ENCODE data around the gene MKNK2.

Gene MKNK2

DNA sequence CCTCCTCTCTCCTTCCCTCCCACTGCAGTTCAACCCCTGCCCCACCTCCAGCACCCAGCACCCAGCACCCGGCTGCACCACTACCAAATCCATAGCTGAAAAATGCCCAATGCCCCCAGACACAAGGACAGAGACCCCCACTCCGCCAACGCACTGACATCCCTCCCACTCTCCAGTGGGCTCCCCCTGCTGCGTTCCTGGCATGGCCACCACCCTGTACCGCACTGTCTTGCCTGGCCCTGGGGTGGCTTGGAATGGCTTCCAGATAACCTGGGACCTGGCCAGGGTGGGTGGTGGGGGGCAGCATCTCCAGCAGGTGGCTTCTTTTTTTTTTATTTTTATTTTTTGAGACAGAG lies 5.8 kb upstream of the MKNK2 start:
- no peak for DNase-seq

DNA sequence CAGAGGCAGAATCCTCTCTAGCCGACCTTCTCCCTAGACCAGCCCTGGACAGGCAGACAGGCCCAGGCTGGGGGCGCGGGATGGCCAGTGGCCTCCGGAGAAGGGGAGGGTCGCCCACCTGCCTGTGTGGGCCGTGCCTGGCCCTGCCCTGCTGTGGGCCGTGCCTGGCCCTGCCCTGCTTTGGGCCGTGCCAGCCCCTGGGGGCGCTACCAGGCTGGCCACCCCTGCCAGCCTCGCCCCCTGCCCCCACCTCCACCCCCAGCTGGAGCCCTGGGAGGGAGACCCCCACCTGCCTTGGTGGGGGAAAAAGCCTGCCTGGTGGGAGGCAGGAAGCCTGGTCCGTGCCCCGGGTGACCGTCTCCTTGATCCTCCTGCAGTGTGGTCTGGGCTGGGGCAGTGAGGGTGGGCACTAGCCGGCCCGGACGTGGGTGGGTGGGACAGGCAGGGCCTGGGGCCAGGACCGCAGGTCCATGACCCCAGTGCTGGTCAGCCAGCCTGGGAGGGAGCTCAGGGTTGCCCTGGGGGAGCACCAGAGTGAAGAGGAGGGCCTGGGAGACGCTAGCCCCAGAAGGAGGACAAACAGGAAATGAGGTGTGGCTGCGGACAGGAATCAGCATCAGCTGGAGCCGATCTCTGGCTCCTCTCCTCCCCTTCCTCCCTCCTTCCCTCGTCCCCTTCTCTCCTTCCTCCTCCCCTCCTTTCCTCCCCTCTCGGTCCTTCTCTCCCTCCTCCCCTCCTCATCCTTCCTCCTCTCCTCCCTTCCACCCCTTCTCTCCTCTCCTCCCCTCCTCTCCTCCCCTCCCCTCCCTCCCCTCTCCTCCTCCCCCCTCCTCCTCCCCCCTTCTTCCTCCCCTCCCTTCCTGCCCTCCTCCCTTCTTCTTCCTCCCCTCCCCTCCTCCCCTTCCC lies 5.1 kb upstream of the MKNK2 start:
- DNase-seq, result peak in 2 of 3 experiments; percentile 33 to 62

DNA sequence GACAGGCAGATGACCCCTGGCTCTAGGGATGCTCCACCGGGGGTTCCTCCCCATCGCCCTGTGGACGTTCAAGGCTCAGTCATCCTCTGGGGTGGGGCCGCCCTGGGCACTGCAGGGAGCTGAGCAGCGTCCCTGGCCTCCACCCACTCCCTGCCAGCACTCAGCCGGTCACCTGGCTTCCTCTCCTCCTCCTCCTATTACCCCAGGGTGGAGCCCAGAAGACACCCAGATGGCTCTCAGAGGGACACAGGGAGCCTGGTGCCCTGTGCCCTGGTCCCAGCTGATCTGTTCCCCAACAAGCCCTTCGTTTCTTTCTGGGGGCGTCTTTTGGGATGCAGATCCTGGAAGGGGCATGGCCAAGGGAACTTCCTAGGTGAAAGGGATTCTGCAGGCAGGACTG lies 3.7 kb upstream of the MKNK2 start:
- DNase-seq, result no peak

DNA sequence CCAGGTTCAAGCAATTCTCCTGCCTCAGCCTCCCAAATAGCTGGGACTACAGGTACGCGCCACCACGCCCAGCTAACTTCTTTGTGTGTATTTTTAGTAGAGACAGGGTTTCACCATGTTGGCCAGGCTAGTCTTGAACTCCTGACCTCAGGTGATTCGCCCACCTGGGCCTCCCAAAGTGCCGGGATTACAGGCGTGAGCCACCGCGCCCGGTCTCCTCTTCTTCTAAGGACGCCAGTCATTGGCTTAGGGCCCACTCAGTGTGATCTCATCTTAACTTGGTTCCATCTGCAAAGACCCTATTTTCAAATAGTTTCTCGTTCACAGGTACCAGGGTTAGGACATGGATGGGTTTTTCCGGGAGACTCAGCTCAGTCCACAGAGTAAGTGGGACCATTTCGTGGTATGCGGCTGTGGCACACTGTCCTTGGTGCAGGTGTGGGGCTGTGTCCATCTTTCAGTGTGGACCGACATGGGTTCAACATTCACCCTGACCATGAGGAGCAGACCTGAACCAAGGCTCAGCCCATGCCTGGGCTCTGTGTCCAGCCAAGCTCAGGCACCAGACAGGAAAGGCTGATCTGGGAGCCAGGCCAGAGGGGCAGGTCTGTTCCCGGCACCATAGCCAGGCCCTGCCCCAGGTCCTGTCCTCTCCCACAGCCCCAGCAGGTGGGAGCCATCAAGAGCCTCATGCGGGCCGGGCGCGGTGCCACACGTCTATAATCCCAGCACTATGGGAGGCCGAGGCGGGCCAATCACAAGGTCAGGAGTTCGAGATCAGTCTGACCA lies 2.8 kb upstream of the MKNK2 start:
- no peak for DNase-seq

DNA sequence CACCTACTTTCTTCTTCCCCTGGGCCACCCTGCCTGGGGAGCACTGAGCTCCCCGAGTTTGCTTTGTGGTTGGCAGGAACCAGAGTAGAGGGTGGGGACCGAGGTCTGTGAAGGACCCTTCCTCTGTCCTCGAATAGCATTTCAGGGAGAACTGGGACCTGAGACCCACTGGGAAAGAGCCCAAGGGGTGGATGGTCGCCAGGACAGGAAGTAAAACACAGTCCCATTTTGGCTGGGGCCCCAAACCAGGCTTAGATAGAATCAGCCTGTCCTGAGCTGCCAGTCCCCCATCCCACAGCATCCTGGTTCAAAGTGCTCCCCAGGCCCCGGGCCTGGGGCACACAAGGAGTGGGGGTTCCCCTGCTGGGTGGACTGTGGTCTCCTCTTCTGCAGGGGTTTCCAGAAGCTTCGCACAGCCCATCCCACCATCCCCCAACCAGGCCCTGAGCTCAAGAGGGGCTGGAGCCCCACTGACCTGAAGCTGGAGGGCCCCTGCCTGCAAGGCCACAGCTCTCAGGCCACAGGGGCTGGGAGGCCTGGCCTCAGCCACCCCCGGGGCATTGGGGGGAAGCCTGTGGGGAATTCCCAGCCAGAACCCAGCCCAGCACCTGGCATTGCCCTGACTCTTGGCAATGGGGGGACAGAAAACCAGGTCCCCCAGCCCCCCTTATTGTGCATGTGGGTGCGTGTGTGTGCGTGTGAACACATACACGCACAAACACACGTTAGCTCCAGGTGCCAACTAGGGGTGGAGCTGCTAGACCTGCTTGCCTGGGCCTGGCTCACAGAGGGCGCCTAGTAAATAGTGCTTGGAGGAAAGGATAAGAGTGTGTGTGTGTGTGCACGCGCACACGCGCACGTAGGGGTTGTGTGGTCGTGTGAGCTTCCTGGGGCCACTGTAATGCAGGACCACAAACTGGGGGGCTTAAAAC lies 995 bp upstream of the MKNK2 start:
- DNase-seq, result peak in 1 of 3 experiments; percentile 25

DNA sequence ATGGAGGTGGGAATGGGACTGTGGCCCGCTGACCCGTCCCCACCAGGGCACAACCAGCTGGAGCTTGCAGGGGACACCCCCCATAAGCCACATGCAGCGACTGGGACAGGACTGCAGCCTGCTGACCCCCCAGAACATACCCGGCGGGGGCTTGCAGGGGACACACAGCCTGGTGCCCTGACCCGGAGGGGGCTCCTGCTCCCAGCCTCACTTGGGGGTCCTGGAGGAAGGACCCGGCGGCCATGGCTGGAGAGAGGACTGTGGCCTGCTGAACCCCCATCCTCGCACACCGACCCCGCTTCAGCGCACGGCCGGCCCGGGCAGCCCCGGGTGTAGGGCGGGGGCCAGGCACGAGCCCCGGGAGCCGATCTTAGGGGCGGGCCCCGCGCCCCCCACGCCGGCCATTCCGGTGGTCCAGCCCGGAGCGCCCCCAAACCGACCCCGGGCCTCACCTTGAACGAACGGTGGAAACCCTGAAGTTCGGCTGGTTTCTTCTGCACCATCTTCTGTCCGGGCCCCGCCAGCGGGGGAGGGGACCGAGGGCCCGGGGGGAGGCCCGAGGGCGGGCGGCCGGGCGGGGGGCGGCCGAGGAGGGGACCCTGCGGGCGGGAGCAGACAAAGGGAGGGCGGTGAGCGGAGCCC lies 574 bp downstream of the MKNK2 start:
- DNase-seq, result peak in 2 of 3 experiments; percentile 60 to 61

DNA sequence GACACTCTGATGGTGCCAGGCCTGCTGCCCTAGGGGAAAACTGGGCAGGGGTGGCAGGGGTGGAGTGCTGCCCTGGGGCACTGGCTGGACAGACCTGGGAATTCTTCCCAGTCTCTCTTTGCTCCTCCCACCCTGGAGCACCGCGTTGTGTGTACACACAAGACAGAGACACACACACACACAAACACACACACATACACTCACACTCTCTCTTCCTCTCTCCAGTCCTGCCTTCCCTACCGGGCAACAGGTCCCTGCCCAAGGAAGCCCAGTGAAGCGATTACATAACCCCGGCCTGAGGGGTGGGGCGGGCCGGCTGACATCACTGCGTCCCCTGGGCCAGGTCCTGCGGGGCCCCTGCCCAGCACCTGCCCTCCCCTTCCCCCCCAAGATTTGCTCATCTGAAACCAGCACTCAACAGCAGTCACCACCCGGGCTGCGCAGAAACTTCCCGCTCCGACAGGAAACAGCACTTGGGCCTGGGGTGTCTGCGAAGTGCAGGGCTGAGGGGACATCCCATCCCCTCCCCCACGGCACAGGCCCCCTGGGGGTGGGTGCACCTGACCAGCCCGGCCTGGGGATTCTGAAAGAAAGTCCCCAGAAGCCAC lies 1.2 kb downstream of the MKNK2 start:
- DNase-seq, result peak in 2 of 3 experiments; percentile 60 to 74

DNA sequence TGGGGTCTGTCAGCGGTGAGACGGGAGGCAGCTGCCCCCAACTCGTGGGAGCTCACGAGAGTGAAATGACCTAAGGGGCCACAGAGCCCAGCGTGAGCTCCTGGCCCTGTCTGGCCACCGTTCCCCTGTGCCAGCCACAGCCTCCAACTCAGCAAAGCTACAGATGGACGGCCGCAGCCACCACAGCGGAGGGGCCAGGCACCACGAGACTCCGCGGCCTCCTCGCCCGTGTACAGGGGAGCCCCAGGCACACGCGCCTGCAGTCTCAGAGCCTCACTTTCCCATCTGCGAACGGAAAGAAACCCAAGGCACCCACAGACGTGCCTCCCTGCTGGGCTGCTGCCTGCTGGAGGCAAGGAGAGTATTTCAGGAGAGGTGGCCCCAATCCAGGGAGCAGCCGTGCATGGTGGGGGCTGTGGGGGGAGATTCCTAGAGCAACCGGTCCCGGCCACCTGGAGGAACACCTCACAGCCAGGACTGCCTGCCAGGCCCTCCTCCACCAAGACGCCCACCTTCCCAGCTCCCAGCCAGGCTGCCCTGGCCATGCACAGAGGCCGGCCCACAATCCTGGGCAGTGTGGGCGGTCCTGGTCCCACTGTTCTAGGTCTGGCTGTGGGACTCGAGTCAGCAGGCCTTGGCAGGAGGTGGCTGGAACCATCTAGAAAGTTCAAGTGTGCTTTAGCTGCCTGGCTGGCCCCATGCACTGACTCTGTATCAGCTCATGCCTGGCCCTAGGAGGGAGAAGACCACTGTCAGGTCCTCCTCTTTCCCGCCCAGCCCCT lies 1.9 kb downstream of the MKNK2 start:
- DNase-seq, result no peak

DNA sequence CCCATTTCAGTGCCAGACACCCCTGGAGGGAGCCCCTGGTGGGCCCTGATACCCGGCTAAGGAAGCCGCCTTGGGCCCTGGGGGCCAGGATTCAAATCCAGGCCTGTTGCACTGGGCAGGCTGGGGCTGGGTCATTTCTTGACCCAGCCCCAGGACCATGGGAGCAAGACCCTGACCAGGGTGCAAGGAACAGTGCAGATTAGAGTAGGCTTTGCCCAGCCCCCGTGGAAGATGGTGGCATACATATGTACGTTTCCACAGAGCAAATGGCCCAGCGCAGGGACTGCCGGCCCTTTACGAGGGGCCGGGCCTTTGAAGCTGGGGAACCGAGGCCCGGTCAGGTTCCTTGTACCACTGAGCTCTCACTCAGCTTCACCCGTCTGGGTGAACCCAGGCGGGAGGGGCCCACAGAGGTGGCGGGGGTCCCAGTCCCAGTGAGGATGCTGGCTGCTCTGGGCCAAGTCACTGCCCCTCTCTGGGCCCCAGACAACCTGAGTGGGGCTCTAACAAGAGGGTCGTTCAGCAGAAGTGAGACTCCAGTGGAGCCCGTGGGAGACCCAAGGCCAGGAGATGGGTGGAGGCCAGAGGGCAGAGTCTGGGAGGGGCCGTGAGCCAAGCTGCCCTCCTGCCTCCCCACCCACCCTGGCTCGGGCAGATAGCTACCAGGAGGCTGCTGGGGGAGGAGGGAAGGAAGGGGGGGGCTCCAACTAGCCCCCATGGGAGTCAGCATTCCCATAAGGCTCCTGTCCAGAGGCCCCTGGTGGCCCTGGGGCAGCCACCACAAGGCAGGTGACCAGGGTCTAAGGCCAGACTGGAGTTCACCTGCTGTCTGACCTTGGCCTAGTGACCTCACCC lies 2.7 kb downstream of the MKNK2 start:
- no peak for DNase-seq

DNA sequence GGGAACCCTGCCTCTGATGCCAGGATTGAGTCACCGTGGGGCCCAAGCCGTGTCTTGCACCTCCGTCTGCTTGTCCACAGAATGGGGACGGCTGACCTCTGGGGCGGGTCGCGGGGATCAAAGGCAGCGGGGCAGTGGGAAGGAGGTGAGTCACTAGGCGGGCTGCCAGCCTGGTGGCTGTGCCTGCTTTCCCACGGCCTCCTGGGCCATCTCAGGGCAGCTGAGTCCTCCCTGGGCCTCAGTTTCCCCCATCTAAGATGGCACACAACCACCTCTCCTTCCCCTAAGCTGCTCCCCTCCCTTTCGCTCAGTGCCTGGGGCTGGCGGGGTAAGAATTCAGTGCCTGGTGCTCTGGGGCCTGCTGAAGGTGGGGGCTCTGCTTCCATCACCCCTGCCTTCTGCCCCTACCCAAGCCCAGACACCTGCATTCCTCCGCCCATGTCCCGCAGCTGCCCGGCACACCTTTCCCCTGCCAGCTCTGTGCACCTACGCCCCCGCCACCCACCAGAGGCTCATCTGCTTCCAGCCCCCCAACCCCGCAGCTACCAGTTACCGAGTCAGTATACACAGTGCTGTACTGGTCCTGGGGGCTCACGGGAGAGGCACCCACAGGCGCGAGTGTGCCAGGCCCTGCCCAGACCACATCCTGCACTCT lies 3.5 kb downstream of the MKNK2 start:
- no peak for DNase-seq

DNA sequence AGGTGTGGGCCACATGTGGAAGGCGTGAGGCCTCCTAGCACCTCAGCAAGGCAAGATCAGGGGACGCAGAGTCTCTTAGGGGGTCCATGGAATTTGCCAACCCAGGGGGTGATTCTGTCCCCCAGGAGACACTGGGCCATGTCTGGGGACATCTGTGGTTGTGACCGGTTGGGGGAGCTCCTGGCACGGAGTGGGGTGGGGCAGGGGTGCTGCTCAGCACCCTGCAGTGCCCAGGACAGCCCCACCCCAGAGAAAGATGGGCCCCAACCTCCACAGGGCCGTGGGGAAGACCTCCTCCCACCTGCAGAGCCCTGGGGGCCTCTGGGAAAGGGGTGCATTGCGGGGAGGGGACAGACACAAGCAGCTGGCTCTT lies 4.0 kb downstream of the MKNK2 start:
- no peak for DNase-seq

DNA sequence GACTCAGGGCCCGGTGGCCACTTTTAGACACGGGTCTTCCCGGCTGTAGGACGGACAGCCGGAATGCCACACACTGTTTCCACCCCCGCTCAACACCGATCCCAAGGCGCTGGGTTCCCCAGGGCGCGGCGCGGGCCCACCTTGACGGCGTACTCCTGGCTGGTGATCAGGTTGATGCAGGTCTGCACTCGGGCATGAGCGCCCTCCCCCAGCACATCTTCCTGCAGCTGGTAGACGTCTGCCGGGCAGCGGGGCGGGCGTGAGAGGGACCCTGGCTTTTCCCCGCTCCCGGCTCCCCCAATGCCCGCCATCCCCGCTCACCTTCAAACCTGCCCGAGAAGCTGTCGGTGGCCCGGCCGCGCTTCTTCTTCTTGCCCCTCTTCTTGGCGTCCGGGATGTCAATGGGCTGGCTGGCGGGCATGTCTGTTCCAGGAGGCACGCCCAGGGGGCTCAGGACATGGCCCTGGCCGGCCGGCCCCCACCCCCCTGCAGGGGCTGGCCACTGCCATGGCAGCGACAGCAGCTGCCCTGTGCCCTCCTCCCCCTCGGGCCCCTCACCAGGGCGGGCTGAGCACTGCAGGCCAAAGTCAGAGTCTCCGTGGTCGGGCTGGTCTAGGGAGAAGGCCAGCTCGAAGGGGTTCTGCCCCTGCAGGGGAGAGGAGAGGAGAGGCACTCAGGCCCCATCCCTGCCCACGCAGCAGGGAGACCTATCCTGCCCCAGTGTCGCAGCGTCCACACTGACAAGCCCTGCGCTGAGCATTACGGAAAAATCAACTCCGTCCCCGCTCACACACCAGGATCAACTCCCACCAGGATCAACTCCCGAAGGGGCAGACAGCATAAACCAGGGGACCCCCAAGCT lies 4.8 kb downstream of the MKNK2 start:
- DNase-seq, result no peak

DNA sequence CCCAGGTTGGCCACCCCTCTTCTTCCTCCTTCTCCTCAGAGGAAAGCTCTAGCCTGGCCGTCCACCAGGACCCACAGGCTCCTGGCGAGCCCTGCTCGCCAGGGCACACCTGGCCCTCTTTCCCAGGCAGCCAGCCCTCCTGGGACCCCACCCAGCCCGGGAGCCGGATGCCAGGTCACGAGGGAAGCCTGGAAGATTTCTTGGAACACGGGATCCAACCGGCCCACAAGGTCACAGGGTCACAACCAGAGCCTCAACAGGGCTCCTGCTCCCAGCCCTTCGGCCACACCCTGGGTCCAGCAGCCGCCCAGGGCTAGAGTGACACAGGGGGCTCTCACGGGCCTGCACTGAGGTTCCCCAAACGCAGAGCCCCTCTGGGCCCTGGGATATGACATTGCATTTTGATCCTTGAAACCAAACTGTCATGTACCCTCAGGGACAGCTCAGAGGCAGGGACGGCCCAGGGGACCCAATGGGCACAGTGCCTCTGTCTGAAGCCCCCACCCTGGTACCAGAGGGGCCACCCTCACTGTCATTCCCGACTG lies 5.5 kb downstream of the MKNK2 start:
- no peak for DNase-seq

DNA sequence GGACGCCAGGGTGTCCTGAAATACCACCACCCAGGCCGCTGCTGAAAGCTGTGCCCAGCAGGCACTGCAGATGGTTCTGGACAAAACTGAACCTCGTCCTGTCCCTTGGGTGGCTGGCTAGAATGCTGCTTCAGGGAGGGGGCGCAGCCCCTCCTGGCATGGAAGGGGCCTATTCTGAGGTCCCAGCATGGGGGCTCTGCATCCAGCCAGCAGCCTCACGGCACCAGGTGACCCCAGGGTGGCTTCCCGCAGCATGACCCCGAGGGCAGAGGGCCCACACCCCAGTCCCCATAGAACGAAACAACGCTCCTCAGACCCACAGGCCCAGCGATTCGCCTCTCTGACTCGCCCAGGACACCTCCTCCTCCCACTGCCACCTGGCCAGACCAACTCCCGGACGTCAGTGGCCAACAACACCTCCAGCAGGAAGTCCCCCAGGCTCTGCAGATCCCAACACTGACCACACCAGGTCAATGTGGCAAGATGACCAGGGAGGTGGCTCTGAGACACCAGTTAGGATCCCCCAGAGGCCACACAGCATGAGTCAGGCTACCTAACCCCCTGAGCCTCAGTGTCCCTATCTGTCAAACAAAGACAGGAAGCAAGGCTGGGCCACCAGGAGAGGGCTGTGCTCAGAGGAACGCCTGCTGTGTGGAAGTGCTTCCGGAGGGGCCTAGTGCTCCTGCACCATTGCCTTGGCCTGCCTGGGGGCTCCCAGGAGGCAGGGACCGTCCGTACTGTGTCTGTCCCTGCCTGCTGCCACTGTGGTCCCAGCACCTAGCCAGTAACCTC lies 6.1 kb downstream of the MKNK2 start:
- DNase-seq, result no peak

DNA sequence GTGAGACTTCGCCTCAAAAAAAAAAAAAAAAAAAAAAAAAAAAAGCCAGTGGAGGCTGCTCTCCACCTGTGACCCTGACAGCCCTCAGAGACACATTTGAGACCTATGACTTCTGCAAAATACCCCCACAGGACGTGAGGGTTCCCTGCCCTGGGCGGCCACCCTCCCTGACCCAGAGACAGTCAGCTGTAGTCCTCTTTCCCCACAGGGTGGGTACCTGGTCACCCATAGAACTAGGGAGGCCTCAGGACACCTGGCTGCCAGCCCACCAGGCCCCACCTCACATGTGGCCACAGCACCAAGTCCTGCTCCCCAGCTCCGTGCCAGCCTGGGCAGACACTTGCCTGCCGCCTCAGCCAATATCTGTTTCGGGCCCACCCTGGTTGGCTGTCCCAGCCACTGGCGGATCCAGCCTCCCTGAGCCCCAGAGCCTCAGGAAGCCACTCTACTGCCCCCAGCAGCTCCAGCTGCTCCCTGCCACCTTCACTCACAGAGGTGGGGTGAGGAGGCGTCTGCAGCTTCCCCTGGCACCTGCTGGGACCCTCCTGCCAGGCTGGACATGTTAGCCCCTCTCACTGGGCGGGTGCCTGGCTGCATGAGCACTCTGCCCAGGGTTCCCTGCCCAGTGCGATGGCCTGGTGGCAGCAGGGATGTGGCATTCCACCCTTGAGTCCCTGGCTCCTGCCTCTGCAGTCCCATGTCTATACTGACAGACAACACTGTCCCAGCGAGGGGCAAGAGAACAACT lies 6.9 kb downstream of the MKNK2 start:
- no peak for DNase-seq

DNA sequence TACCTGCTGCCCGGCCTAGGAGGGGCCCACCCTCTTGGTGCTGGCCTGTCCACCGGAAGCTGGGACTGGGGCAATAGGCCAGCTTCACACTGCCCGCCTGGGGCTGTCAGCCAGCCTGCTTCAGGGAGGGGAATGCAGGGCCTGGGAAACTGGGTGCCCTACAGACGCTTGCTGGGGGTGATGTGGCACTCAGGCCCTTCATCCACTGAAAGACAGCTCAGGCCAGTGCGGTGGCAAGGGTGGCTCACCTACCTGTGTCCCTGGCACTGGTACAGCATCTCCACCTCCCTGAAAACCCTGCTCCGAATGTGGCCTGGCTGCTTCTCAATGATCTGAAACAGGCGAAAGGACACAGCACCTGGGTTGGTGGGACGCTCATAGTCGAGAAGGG lies 7.8 kb downstream of the MKNK2 start:
- DNase-seq, result no peak
